Measurements from ENCODE around the gene SHISA7.

Gene SHISA7

GRCh38 chr19:55398200-55398925 is 44.7 kb downstream of the SHISA7 start:
- TF ChIP-seq, protein P1, sequence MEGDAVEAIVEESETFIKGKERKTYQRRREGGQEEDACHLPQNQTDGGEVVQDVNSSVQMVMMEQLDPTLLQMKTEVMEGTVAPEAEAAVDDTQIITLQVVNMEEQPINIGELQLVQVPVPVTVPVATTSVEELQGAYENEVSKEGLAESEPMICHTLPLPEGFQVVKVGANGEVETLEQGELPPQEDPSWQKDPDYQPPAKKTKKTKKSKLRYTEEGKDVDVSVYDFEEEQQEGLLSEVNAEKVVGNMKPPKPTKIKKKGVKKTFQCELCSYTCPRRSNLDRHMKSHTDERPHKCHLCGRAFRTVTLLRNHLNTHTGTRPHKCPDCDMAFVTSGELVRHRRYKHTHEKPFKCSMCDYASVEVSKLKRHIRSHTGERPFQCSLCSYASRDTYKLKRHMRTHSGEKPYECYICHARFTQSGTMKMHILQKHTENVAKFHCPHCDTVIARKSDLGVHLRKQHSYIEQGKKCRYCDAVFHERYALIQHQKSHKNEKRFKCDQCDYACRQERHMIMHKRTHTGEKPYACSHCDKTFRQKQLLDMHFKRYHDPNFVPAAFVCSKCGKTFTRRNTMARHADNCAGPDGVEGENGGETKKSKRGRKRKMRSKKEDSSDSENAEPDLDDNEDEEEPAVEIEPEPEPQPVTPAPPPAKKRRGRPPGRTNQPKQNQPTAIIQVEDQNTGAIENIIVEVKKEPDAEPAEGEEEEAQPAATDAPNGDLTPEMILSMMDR (conservative IDR thresholded peaks at IDR 0.05; ENCODE audit: low read length) = no peak
- TF ChIP-seq EZH2phosphoT487 (IDR thresholded peaks at IDR 0.05; ENCODE audit: borderline replicate concordance) = no peak
- Histone ChIP-seq H4K20me1 (ENCODE audit: insufficient read depth, low read length, poor library complexity, severe bottlenecking) (peaks cover 14% of the 10 kb centered on the region), H3K27me3 (ENCODE audit: insufficient read depth, low read length, poor library complexity, severe bottlenecking) (no peaks in the 10 kb centered on the region), H3K9me3 (ENCODE audit: insufficient read depth, low read depth, low read length) (no peaks in the 10 kb centered on the region), H3K79me2 (ENCODE audit: insufficient read depth, low read length) (peaks cover 17% of the 10 kb centered on the region), H3K36me3 (ENCODE audit: insufficient read depth, low read length) (peaks cover 30% of the 10 kb centered on the region; the same call in 1 of the 2 replicates), H3K4me1 (ENCODE audit: insufficient read depth, low read length, poor library complexity, severe bottlenecking) (peaks cover 10% of the 10 kb centered on the region), H3K4me3 (ENCODE audit: low read length, poor library complexity, severe bottlenecking) (no peak overlapping the region), H3K4me2 (ENCODE audit: low read depth, low read length, poor library complexity, severe bottlenecking) (no peak overlapping the region), H3K9me2 (replicated peaks; ENCODE audit: low read depth, low read length) (no peaks in the 10 kb centered on the region), H3K9ac (ENCODE audit: low read depth, low read length, poor library complexity, severe bottlenecking) (no peak overlapping the region), H2AFZ (ENCODE audit: low read length) (no peak overlapping the region), H3F3A (ENCODE audit: low read depth) (no peaks in the 10 kb centered on the region; the same call in 1 of the 2 replicates)

DNA sequence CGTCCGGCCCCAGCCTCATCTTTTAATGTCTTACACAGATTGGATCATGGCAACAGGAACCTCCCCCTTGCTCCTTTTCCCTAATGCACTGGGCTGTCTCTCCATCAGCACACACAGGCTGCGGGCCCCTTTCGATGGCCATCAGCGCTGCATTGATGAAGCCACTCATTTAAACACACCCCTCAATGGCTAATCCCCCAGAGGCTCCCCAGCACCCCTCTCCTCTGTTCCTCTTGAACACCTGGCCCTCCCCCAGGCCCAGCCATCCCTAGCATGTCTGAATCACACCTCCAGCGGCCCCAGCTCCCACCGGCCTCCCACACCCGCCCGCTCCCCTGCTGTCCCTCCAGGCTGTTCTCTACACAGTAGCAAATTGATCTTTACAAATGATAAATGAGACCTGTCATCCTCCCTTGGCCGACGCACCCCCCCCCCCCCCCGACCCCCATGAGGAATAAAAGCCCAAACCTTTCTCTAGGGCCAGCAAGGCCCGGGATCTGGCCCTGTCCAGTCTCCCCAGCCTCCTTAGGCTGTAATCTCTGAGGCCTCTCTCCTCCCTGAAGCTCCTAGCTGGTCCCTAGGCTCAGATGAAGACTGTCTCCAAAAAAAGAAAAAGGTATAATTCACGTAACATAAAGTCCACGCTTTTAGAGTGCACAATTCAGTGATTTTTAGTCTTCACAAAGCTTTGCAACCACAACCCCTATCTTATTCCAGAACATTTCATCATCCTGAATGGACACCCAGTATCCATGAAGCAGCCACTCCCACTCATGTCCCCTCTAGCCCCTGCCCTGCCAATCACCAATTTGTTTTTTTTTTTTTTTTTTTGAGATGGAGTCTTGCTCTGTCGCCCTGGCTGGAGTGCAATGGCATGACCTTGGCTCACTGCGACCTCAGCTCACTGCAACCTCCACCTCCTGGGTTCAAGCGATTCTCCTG is 50.0 kb downstream of the SHISA7 start:
- no peak for TF ChIP-seq EZH2phosphoT487 (IDR thresholded peaks at IDR 0.05; ENCODE audit: borderline replicate concordance)
- TF ChIP-seq, protein P1 (conservative IDR thresholded peaks at IDR 0.05; ENCODE audit: low read length) = no peak
- Histone ChIP-seq H3F3A (ENCODE audit: low read depth) (no peaks in the 10 kb centered on the region), H3K9me2 (replicated peaks; ENCODE audit: low read depth, low read length) (no peaks in the 10 kb centered on the region), H3K27me3 (ENCODE audit: insufficient read depth, low read length, poor library complexity, severe bottlenecking) (no peaks in the 10 kb centered on the region), H4K20me1 (ENCODE audit: insufficient read depth, low read length, poor library complexity, severe bottlenecking) (peaks cover 36% of the 10 kb centered on the region), H3K4me3 (ENCODE audit: low read length, poor library complexity, severe bottlenecking) (no peak overlapping the region), H3K4me1 (ENCODE audit: insufficient read depth, low read length, poor library complexity, severe bottlenecking) (peaks cover 13% of the 10 kb centered on the region), H2AFZ (ENCODE audit: low read length) (no peak overlapping the region), H3K9me3 (ENCODE audit: insufficient read depth, low read depth, low read length) (no peaks in the 10 kb centered on the region), H3K79me2 (ENCODE audit: insufficient read depth, low read length) (peaks cover 23% of the 10 kb centered on the region), H3K36me3 (ENCODE audit: insufficient read depth, low read length) (peaks cover 15% of the 10 kb centered on the region; the same call in 1 of the 2 replicates), H3K4me2 (ENCODE audit: low read depth, low read length, poor library complexity, severe bottlenecking) (no peak overlapping the region), H3K9ac (ENCODE audit: low read depth, low read length, poor library complexity, severe bottlenecking) (no peak overlapping the region)

DNA sequence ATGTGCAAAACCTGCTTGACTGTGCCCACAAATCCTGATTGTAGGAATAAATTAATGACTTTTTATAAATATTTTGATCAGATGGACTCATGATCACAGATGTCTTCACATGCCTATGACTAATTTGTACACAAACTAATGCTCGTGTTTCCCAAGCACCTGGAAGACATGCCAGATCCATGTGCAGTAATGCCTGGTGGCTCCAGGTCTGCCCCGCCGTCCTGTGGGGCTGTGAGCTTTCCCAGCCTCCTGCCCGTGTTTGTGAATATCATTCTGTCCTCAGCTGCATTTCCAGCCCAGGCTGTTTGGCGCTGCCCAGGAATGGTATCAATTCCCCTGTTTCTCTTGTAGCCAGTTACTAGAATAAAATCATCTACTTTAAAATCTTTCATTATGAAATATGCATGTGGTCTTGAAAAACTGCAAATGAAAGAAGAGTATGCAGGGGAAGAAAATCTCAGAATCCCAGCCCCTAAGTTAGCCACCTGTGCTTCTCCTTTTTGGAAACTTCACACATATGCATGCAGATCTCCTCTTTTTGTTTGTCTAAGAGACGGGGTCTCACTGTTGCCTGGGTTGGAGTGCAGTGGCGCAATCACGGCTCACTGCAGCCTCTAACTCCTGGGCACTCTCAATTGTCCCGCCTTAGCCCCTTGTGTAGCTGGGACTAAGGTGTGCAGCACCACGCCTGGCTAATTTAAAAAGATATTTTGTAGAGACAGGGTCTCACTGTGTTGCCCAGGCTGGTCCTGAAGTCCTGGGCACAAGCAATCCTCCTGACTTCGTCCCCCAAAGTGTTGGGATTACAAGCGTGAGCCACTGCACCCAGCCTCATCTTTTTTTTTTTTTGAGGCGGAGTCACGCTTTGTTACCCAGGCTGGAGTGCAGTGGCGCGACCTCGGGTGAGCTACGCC is 51.1 kb downstream of the SHISA7 start:
- H3F3A ChIP-seq (ENCODE audit: low read depth) = no peaks in the 10 kb centered on the region

More for the DNA sequence above, 51.1 kb downstream of the SHISA7 start:
- Histone ChIP-seq H3K27me3 (ENCODE audit: insufficient read depth, low read length, poor library complexity, severe bottlenecking) (no peaks in the 10 kb centered on the region), H3K4me3 (ENCODE audit: low read length, poor library complexity, severe bottlenecking) (no peak overlapping the region), H3K9ac (ENCODE audit: low read depth, low read length, poor library complexity, severe bottlenecking) (no peak overlapping the region), H3K9me3 (ENCODE audit: insufficient read depth, low read depth, low read length) (no peaks in the 10 kb centered on the region), H3K36me3 (ENCODE audit: insufficient read depth, low read length) (peaks cover 23% of the 10 kb centered on the region; the same call in 1 of the 2 replicates), H2AFZ (ENCODE audit: low read length) (no peak overlapping the region), H4K20me1 (ENCODE audit: insufficient read depth, low read length, poor library complexity, severe bottlenecking) (peaks cover 47% of the 10 kb centered on the region), H3K79me2 (ENCODE audit: insufficient read depth, low read length) (peaks cover 34% of the 10 kb centered on the region), H3K4me2 (ENCODE audit: low read depth, low read length, poor library complexity, severe bottlenecking) (no peak overlapping the region), H3K9me2 (replicated peaks; ENCODE audit: low read depth, low read length) (no peaks in the 10 kb centered on the region), H3K4me1 (ENCODE audit: insufficient read depth, low read length, poor library complexity, severe bottlenecking) (peaks cover 24% of the 10 kb centered on the region)
- TF ChIP-seq, protein P1 (conservative IDR thresholded peaks at IDR 0.05; ENCODE audit: low read length) = no peak
- no peak for TF ChIP-seq EZH2phosphoT487 (IDR thresholded peaks at IDR 0.05; ENCODE audit: borderline replicate concordance)
